GM10266 (cell line): ENCODE measurements around the gene SIPA1.

ENCODE experiments used
- DNase-seq: peaks from one replicate; pipeline ENCODE4 v3.0.0; 2012; ENCODE audit errors: extremely low spot score
- TF ChIP-seq, protein P1 (sequence below): IDR thresholded peaks from 2 replicates; pipeline ENCODE4 v1.5.1; 2012; ENCODE audit warnings: mild to moderate bottlenecking, low read depth; ENCODE audit not compliant: control insufficient read depth, insufficient read depth; ENCODE audit errors: missing control alignments

SIPA1 gene

DNA sequence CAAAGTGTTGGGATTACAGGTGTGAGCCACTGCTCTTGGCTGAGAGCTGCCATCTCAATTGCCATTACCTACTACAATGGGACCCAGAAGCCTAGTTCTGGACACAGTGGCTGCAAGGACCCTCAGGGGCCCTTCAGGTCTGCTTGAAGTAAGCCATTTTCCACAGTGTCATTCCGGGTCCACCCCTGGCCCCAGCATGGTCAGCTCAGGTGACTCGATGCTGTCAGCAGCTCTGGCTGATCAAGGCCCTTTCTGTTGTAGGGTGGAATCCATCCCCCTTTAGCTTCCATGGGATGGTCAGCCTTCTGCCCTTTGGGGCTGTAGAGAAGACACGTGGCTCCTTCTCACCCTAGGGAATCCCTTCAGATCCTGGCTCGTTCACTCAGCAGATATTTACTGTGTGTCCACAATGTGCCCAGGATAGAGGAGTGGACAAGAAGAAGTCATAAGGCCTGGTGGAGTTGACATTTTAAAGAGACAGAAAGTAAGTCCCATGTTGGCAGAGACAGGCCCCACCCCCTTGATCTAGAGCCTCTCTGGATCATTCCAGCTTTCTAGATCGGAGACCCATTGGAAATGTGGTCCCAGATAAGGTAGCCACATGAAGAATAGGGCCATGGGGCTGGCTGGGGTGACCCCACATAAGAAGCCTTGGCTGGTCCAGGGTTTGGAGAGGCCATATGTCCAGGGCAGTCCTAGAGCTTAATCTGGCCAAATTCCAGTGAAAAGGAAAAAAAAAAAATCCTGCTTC is 59.1 kb downstream of the SIPA1 start:
- TF ChIP-seq, protein P1, sequence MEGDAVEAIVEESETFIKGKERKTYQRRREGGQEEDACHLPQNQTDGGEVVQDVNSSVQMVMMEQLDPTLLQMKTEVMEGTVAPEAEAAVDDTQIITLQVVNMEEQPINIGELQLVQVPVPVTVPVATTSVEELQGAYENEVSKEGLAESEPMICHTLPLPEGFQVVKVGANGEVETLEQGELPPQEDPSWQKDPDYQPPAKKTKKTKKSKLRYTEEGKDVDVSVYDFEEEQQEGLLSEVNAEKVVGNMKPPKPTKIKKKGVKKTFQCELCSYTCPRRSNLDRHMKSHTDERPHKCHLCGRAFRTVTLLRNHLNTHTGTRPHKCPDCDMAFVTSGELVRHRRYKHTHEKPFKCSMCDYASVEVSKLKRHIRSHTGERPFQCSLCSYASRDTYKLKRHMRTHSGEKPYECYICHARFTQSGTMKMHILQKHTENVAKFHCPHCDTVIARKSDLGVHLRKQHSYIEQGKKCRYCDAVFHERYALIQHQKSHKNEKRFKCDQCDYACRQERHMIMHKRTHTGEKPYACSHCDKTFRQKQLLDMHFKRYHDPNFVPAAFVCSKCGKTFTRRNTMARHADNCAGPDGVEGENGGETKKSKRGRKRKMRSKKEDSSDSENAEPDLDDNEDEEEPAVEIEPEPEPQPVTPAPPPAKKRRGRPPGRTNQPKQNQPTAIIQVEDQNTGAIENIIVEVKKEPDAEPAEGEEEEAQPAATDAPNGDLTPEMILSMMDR: no peak
- DNase-seq: no peak

DNA sequence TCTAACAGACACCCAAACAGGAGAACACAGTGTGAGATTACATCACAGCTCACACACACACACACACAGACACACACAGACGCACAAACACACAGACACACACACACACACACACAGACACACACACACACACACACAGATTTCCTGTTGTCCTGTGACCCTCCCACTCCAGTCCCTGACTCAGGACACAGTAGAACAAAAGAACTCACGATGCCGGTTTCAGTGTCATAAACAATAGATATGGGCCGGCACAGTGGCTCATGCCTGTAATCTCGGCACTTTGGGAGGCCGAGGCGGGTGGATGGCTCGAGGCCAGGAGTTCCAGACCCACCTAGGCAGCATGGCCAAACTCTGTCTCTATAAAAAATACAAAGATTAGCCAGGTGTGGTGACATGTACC is 60.3 kb downstream of the SIPA1 start:
- TF ChIP-seq, protein P1: no peak
- no peak for DNase-seq

DNA sequence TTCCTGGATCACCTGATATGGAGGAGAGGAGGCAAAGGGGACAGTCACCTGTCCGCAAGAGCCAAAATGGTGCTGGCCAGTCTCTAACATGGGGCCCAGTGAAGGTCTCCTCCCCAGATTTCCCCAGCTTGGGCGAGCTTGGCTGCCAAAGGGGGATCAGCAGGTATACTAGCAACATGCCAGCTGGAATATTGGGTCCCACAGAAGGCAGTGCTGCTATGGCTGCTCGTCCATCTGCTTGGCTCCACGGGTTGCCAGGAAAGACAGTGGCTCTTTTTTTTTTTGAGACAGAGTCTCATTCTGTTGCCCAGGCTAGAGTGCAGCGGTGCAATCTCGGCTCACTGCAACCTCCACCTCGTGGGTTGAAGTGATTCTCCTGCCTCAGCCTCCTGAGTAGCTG is 61.4 kb downstream of the SIPA1 start:
- TF ChIP-seq, protein P1: no peak

DNA sequence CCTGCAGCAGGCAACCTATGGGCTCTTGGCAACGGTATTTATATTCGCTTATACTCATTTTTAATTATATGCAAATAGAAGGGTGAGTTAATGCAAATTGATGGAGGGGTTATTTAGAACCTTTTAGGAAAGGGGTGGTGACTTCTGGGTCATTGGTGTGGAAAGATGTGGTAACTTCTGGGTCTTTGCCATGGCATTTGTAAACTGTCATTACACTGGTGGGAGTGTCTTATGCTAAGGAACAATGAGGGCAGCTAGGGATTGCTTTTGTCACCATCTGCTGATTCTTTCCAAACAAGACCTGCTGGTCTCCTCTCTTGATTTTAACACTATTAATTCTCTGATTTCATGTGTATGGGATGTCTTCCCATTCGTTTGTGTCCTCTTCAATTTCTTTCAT is 62.5 kb downstream of the SIPA1 start:
- no peak for DNase-seq
- TF ChIP-seq, protein P1: no peak

More for the DNA sequence above, 61.4 kb downstream of the SIPA1 start:
- DNase-seq: no peak
